PC-9 (cell line): ENCODE measurements around the gene CPTP. TPM values are rescaled to one million over a fixed set of nuclear protein-coding genes. Genes with fewer than 3 reads are reported as not detected.

Source experiments
- BruUV-seq: library from RNA; stranded (reverse); fragments of 400-500 nt; replicated peaks from 2 replicates; lab custom pipeline; 2021; lab: Mats Ljungman, UMichigan
- CTCF ChIA-PET: fragments of 300-600 bp; sonication (Branson Sonifier 250); formaldehyde crosslinking; loops from one replicate; lab custom pipeline; 2022; ENCODE audit warnings: antibody characterized with exemption; lab: Charles Lee
- POLR2A ChIA-PET: fragments of 300-600 bp; sonication (Branson Sonifier 250); formaldehyde crosslinking; loops from one replicate; lab custom pipeline; 2022; ENCODE audit warnings: antibody characterized with exemption; ENCODE audit not compliant: unreplicated experiment; lab: Charles Lee
- DNase-seq, 2 experiments: peaks; one replicate each; pipeline versions ENCODE4 v3.0.0 to v3.0.0-alpha.2; 2015 to 2022; ENCODE audit warnings: mixed read lengths in 1 of 2
- H2AFZ ChIP-seq: fragments of 200-600 bp; sonication (generic); 2 replicates; pipeline ENCODE4 v1.8.1; 2017; ENCODE audit warnings: antibody characterized with exemption
- H3F3A ChIP-seq: fragments of 200-600 bp; sonication (generic); 2 replicates; pipeline ENCODE4 v1.8.1; 2017; ENCODE audit warnings: antibody characterized with exemption, mild to moderate bottlenecking, low read depth; ENCODE audit not compliant: insufficient read depth
- H3K27ac ChIP-seq: fragments of 200-600 bp; sonication (generic); 2 replicates; pipeline ENCODE4 v1.6.1; 2016; ENCODE audit warnings: mixed run types
- H3K27me3 ChIP-seq: fragments of 200-600 bp; sonication (generic); 2 replicates; pipeline ENCODE4 v1.6.1; 2016; ENCODE audit warnings: low read depth, mixed run types; ENCODE audit not compliant: insufficient read depth
- H3K36me3 ChIP-seq: fragments of 200-600 bp; sonication (generic); 2 replicates; pipeline ENCODE4 v1.6.1; 2016; ENCODE audit warnings: low read depth, mixed run types
- H3K4me1 ChIP-seq: fragments of 200-600 bp; sonication (generic); replicated peaks from 2 replicates; pipeline ENCODE4 v1.6.1; 2016; ENCODE audit warnings: mixed run types; ENCODE audit not compliant: insufficient read depth
- H3K4me2 ChIP-seq: fragments of 200-600 bp; sonication (generic); 2 replicates; pipeline ENCODE4 v1.6.1; 2017; ENCODE audit warnings: mixed run types
- H3K4me3 ChIP-seq: fragments of 200-600 bp; sonication (generic); 2 replicates; pipeline ENCODE4 v1.6.1; 2016; ENCODE audit warnings: mixed run types
- H3K79me2 ChIP-seq: fragments of 200-600 bp; sonication (generic); 2 replicates; pipeline ENCODE4 v1.6.1; 2017; ENCODE audit warnings: low read depth, mixed run types
- H3K9me2 ChIP-seq: fragments of 200-600 bp; sonication (generic); 2 replicates; pipeline ENCODE4 v1.8.1; 2017; ENCODE audit warnings: mild to moderate bottlenecking; ENCODE audit not compliant: insufficient read depth
- H3K9me3 ChIP-seq: fragments of 200-600 bp; sonication (generic); 2 replicates; pipeline ENCODE4 v1.8.1; 2016; ENCODE audit warnings: low read depth; ENCODE audit not compliant: insufficient read depth
- H4K20me1 ChIP-seq: fragments of 200-600 bp; sonication (generic); 2 replicates; pipeline ENCODE4 v1.8.1; 2017; ENCODE audit not compliant: insufficient read depth
- EZH2 ChIP-seq: fragments of 200-600 bp; sonication (generic); IDR thresholded peaks from 2 replicates; pipeline ENCODE4 v1.8.0; 2017; ENCODE audit warnings: antibody characterized with exemption, low read depth
- intact Hi-C: fragments of 100-400 bp; cut with micrococcal nuclease; formaldehyde crosslinking; loops from one replicate; pipeline ENCODE4 v1.10.0; 2022; ENCODE audit not compliant: unreplicated experiment
- total RNA-seq: library from RNA; stranded (reverse); gene quantifications from 2 replicates; pipeline ENCODE4 v1.2.3, GENCODE V29; 2021
- TF ChIP-seq, protein P1 (sequence below): fragments of 200-600 bp; sonication (generic); conservative IDR thresholded peaks from 2 replicates; pipeline ENCODE4 v1.6.1; 2017; ENCODE audit warnings: mixed run types, antibody characterized with exemption, mild to moderate bottlenecking, moderate library complexity

The CPTP gene
- total RNA-seq, 1 experiment from 2014 or later: 33.7 TPM

DNA sequence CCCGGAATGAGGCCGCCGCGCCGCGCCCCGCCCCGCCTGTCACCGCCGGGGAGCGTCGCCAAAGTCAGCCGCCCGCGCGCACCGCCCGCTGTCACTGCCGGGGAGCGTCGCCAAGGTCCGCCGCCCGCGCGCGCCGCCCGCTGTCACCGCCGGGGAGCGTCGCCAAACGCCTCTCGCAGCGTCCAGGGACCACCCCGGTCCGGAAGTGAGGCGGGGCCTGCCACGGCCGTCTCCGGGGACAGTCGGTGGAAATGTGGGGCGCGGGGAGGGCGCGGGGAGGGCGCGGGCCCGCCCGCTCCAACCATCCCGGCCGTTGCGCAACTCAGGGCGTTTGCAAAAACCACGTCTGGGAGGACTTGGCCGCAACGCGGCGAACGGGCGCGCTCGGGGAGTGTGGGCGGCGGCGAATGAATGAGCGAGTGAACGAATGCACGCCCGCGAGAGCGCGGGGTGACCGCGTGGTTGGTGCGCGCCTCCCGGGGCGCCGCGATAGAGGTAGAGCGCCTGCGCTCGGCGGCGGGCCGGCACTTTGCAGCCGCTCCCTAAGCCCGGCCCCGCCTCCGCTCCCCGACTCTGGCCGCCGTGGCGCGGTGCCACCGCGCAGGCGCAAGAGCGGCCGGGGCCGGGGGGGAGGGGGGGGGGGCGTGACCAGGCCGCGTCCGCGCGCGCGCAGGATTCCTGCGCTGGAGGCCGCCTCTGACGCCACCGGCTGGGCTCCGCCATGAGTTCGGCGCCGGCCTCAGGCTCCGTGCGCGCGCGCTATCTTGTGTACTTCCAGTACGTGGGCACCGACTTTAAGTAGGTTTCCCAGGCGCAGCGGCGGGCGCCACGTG lies 16.5 kb upstream of the CPTP start, which contains the start of the genes ACAP3 and PUSL1:
Gene ACAP3, minus strand, starts transcription at position 8 of the 833 bp plus-strand sequence. CDS start 115 bp downstream, outside the sequence.
Gene PUSL1, plus strand, starts transcription at position 675 of the 833 bp plus-strand sequence. Its CDS starts 47 bp downstream, at position 722.
- DNase-seq: peak; percentile 72 to 89
- peaks cover 21% of the 10 kb centered on the region; the same call in 1 of the 2 replicates for H3K79me2 ChIP-seq
- peak within 1 kb of the TSS; percentile 89 for H2AFZ ChIP-seq
- peak within 1 kb of the TSS; percentile 41 for H3K27ac ChIP-seq
- POLR2A ChIA-PET: no interaction called here
- peaks cover 26% of the 10 kb centered on the region for H4K20me1 ChIP-seq
- H3K36me3 ChIP-seq: no peaks in the 10 kb centered on the region
- peak within 1 kb of the TSS; percentile 84 for H3K4me3 ChIP-seq
- H3K9me2 ChIP-seq: no peaks in the 10 kb centered on the region
- H3F3A ChIP-seq: peaks cover 31% of the 10 kb centered on the region; the same call in 1 of the 2 replicates
- H3K4me2 ChIP-seq: peak within 1 kb of the TSS; percentile 98
- H3K9me3 ChIP-seq: no peaks in the 10 kb centered on the region
- CTCF ChIA-PET: no interaction called here
- intact Hi-C loops: loop anchor here (1.0 to 10.0 kb wide), 3 partner anchors 197 to 303 kb away; partner anchors contain the start of gene HES4
- TF ChIP-seq, protein P1, sequence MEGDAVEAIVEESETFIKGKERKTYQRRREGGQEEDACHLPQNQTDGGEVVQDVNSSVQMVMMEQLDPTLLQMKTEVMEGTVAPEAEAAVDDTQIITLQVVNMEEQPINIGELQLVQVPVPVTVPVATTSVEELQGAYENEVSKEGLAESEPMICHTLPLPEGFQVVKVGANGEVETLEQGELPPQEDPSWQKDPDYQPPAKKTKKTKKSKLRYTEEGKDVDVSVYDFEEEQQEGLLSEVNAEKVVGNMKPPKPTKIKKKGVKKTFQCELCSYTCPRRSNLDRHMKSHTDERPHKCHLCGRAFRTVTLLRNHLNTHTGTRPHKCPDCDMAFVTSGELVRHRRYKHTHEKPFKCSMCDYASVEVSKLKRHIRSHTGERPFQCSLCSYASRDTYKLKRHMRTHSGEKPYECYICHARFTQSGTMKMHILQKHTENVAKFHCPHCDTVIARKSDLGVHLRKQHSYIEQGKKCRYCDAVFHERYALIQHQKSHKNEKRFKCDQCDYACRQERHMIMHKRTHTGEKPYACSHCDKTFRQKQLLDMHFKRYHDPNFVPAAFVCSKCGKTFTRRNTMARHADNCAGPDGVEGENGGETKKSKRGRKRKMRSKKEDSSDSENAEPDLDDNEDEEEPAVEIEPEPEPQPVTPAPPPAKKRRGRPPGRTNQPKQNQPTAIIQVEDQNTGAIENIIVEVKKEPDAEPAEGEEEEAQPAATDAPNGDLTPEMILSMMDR: no peak
- no peak for TF ChIP-seq EZH2
- H3K27me3 ChIP-seq: no peaks in the 10 kb centered on the region
- peaks cover 36% of the 10 kb centered on the region for H3K4me1 ChIP-seq
- BruUV-seq: no TSS peak

DNA sequence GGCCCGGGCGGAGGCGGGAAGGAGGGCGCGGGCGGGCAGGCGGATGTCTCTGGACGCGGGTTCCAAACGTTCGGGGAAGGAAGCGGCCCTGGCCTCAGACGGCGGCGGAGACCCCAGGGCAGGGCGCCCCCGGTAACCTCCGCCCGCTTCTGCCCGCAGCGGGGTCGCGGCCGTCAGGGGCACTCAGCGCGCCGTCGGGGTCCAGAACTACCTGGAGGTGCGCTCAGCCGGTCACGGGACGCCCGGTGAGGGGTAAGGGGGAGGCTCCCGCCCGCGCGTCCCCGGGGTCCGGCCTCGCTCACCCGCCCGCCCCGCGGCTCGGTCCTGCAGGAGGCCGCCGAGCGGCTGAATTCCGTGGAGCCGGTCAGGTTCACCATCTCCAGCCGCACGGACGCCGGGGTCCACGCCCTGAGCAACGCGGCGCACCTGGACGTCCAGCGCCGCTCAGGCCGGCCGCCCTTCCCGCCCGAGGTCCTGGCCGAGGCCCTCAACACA lies 15.8 kb upstream of the CPTP start:
- peak overlapping the region; percentile 81 for H3K4me3 ChIP-seq
- no peak for DNase-seq
- ChIA-PET CTCF (interaction anchor here (0.6 kb wide), 1 partner anchor 72 kb away, joined by 3 read pairs; no protein-coding TSS in a partner anchor), POLR2A (interaction anchor here (0.8 kb wide), 1 partner anchor 122 kb away, joined by 3 read pairs; no protein-coding TSS in a partner anchor)
- H3K79me2 ChIP-seq: peaks cover 21% of the 10 kb centered on the region; the same call in 1 of the 2 replicates
- intact Hi-C loops: loop anchor here (1.0 to 10.0 kb wide), 4 partner anchors 35 to 304 kb away; partner anchors contain the start of gene HES4
- no peaks in the 10 kb centered on the region for H3K9me2 ChIP-seq
- H3K4me2 ChIP-seq: peak overlapping the region; percentile 89
- peaks cover 32% of the 10 kb centered on the region for H4K20me1 ChIP-seq
- H3K27ac ChIP-seq: peak overlapping the region; percentile 41
- peaks cover 31% of the 10 kb centered on the region; the same call in 1 of the 2 replicates for H3F3A ChIP-seq
- H2AFZ ChIP-seq: peak overlapping the region; percentile 89
- peaks cover 36% of the 10 kb centered on the region for H3K4me1 ChIP-seq
- no peaks in the 10 kb centered on the region for H3K27me3 ChIP-seq
- no peaks in the 10 kb centered on the region for H3K36me3 ChIP-seq
- BruUV-seq: no TSS peak
- TF ChIP-seq, protein P1: no peak
- no peak for TF ChIP-seq EZH2
- no peaks in the 10 kb centered on the region for H3K9me3 ChIP-seq
